HepG2 (cell line): Measurements from ENCODE around the gene PMVK. TPM values are rescaled to one million over a fixed set of nuclear protein-coding genes. Genes with fewer than 3 reads are reported as not detected.

Experiments used
- ATAC-seq: fragments of 200-7000 bp; cut with Tn5 transposase; 3 replicates; pipeline ENCODE4 v1.9.1; 2020; ENCODE audit warnings: mild to moderate bottlenecking, moderate library complexity
- BruUV-seq: library from RNA; stranded (reverse); fragments of 400-500 nt; replicated peaks from 2 replicates; lab custom pipeline; 2021; lab: Mats Ljungman, UMichigan
- CTCF ChIA-PET: fragments of 300-600 bp; formaldehyde crosslinking; extraction: SDS; loops from one replicate; lab custom pipeline; 2021; ENCODE audit warnings: low total read pairs, inconsistent platforms, low intra/inter-chr PET ratio; lab: Yijun Ruan, JAX
- POLR2A ChIA-PET: fragments of 350-600 bp; sonication (Branson Sonifier 250); formaldehyde crosslinking; loops from one replicate; lab custom pipeline; 2020; ENCODE audit warnings: antibody characterized with exemption, inconsistent platforms; lab: Yijun Ruan, JAX
- DNase-seq: peaks from one replicate; pipeline ENCODE4 v3.0.0-alpha.2; 2015; ENCODE audit warnings: low spot score
- FAIRE-seq: peaks from 3 replicates; lab custom pipeline; 2011; peaks lifted over from hg19 to GRCh38; lab: Jason Lieb, UNC
- H2AFZ ChIP-seq: one replicate; pipeline ENCODE4 v1.6.1; 2011; ENCODE audit warnings: low read length, inconsistent platforms
- H3K27ac ChIP-seq: fragments of 300-600 bp; 3 replicates; pipeline ENCODE4 v1.8.0; 2011; ENCODE audit warnings: mixed run types, mild to moderate bottlenecking, mixed read lengths, low read length, inconsistent platforms; ENCODE audit not compliant: insufficient read depth; ENCODE audit errors: extremely low read length
- H3K27me3 ChIP-seq, 2 experiments: fragments of 200-600 bp in 1 of 2; 2 replicates in 1 of 2; 3 replicates in 1 of 2; pipeline versions ENCODE4 v1.6.0 to v1.8.0; 2011; ENCODE audit warnings: low read length in 2 of 2, mild to moderate bottlenecking in 2 of 2, moderate library complexity in 2 of 2, inconsistent platforms in 1 of 2; ENCODE audit not compliant: insufficient read depth in 2 of 2, control insufficient read depth in 1 of 2
- H3K36me3 ChIP-seq, 2 experiments: fragments of 200-600 bp in 1 of 2; replicated peaks in 1 of 2; 2 replicates in 1 of 2; 3 replicates in 1 of 2; pipeline versions ENCODE4 v1.5.1 to v1.8.0; 2011; ENCODE audit warnings: low read length in 2 of 2, inconsistent platforms in 1 of 2; ENCODE audit not compliant: insufficient read depth in 2 of 2, control insufficient read depth in 1 of 2
- H3K4me1 ChIP-seq: 2 replicates; pipeline ENCODE4 v1.5.1; 2012; ENCODE audit warnings: low read length, inconsistent platforms; ENCODE audit not compliant: insufficient read depth
- H3K4me2 ChIP-seq: 2 replicates; pipeline ENCODE4 v1.6.0; 2011; ENCODE audit warnings: low read depth, low read length, inconsistent platforms
- H3K4me3 ChIP-seq, 3 experiments: fragments of 200-600 bp in 1 of 3; sonication (generic), shearing (Covaris generic) in 1 of 3; replicated peaks in 1 of 3; 2 replicates each; pipeline ENCODE4 v1.5.1; 2011 to 2016; ENCODE audit warnings: low read length in 3 of 3, inconsistent platforms in 2 of 3, low read depth in 2 of 3, mild to moderate bottlenecking in 2 of 3, control low read depth in 1 of 3, mixed read lengths in 1 of 3; ENCODE audit not compliant: insufficient read depth in 1 of 3
- H3K79me2 ChIP-seq: one replicate; pipeline ENCODE4 v1.6.1; 2011; ENCODE audit warnings: low read length, inconsistent platforms; ENCODE audit not compliant: insufficient read depth
- H3K9ac ChIP-seq: 2 replicates; pipeline ENCODE4 v1.6.0; 2011; ENCODE audit warnings: mild to moderate bottlenecking, low read depth, low read length, inconsistent platforms; ENCODE audit not compliant: insufficient read depth
- H3K9me3 ChIP-seq: 2 replicates; pipeline ENCODE4 v1.5.1; 2012; ENCODE audit warnings: mild to moderate bottlenecking, low read length
- H4K20me1 ChIP-seq: 2 replicates; pipeline ENCODE4 v1.6.0; 2011; ENCODE audit warnings: inconsistent platforms, mild to moderate bottlenecking, low read length, moderate library complexity; ENCODE audit not compliant: insufficient read depth
- FOXA3 ChIP-seq: IDR thresholded peaks from 2 replicates; pipeline ENCODE4 v1.6.1; 2016; ENCODE audit warnings: missing genetic modification reagents, missing compliant biosample characterization
- HES4 ChIP-seq: sonication (generic); formaldehyde crosslinking; IDR thresholded peaks from 2 replicates; pipeline ENCODE4 v1.9.0; 2021; ENCODE audit warnings: mild to moderate bottlenecking, missing genetic modification reagents, borderline replicate concordance
- MAZ ChIP-seq, 2 experiments: sonication (generic) in 1 of 2; formaldehyde crosslinking in 1 of 2; IDR thresholded peaks; 2 replicates each; pipeline versions ENCODE4 v1.5.0 to v1.6.1; 2012 to 2020; ENCODE audit warnings: low read depth in 2 of 2, mild to moderate bottlenecking in 2 of 2, borderline replicate concordance in 1 of 2, improper control_type of control experiment in 1 of 2, low read length in 1 of 2, missing genetic modification reagents in 1 of 2, moderate library complexity in 1 of 2
- WGBS: methylation state at CpG from one replicate; pipeline ENCODE4 v1.1.6; 2017; ENCODE audit warnings: low lambda C conversion rate; 5-methylcytosine and 5-hydroxymethylcytosine counted together
- in situ Hi-C: cut with HindIII; loops from 2 replicates; pipeline ENCODE4 v1.10.0; 2017; ENCODE audit warnings: low pct_unique_long_range_greater_than_20kb; ENCODE audit not compliant: extremely low pct_ligation_motif_present
- intact Hi-C: fragments of 100-400 bp; cut with micrococcal nuclease; formaldehyde crosslinking; loops from one replicate; pipeline ENCODE4 v1.10.0; 2022; ENCODE audit not compliant: unreplicated experiment
- polyA plus RNA-seq, 8 experiments: library from polyadenylated mRNA; depleted of rRNA in 3 of 8; stranded (reverse) in 7 of 8; unstranded in 1 of 8; fragments of >200 nt; fragmentation: Illumina TruSeq in 4 of 8; extraction: Trizol in 4 of 8; gene quantifications; 2 replicates each; pipeline versions ENCODE4 v1.2.1 to v1.2.3, GENCODE V29; 2011 to 2016; ENCODE audit warnings: low read depth in 4 of 8, missing spikeins in 1 of 8, mixed read lengths in 1 of 8; ENCODE audit not compliant: insufficient read depth in 1 of 8
- total RNA-seq, 5 experiments: library from RNA; depleted of rRNA; stranded (reverse); fragments of >200 nt; fragmentation: Illumina TruSeq; extraction: Trizol; gene quantifications; 2 replicates each; pipeline ENCODE4 v1.2.3, GENCODE V29; 2016; ENCODE audit warnings: low read depth in 1 of 5
- TF ChIP-seq, protein P1 (sequence below): IDR thresholded peaks from 2 replicates; pipeline ENCODE4 v1.4.0; 2020; ENCODE audit warnings: mild to moderate bottlenecking, missing genetic modification reagents
- TF ChIP-seq, protein P2 (sequence below): sonication (generic); formaldehyde crosslinking; IDR thresholded peaks from 2 replicates; pipeline ENCODE4 v1.5.0; 2020; ENCODE audit warnings: missing genetic modification reagents
- TF ChIP-seq, protein P3 (sequence below): sonication (generic); formaldehyde crosslinking; conservative IDR thresholded peaks from 2 replicates; pipeline ENCODE4 v1.8.0; 2022; ENCODE audit warnings: mild to moderate bottlenecking, moderate library complexity, missing genetic modification reagents
- TF ChIP-seq, protein P4 (sequence below): sonication (generic); formaldehyde crosslinking; conservative IDR thresholded peaks from 2 replicates; pipeline ENCODE4 v1.4.0; 2020; ENCODE audit warnings: mild to moderate bottlenecking, missing genetic modification reagents, moderate library complexity

The PMVK gene
- total and polyA plus RNA-seq, 2 of the 13 experiments (the other 11 are each of a cell fraction or from before 2014, with no cell fraction given) = 3.9 to 12.6 TPM

DNA sequence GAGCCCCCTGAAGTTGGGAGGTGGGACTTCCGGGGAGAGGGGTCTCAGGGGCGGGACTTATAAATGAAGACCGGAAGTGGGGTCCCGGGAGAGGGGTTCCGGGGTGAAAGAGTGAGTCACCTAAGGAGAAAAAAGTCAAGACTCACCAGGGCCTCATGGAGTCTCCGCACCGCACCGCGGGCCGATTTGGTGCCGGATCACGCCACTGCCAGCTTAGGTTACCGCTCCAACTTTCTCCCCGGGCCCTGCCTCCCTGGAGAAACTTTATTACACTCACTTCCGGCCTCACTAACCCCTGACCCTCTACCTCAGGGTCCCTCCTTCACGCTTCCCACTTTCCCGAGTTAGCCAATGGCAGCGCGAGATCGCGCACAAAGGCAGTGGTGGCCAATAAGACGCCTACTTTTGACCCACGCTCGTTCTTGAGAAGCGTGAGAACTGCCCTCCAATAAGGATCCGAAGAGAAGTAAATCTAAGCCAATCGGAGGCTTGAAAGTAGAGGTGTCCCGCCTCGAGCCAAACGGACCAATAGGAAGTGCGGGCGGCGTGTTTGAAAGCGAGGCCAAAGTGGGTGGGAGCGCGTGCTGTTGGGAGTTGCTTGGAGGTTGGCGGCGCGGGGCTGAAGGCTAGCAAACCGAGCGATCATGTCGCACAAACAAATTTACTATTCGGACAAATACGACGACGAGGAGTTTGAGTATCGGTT is 37.7 kb upstream of the PMVK start, which contains the start of gene CKS1B (continued):
- TF ChIP-seq, protein P1, sequence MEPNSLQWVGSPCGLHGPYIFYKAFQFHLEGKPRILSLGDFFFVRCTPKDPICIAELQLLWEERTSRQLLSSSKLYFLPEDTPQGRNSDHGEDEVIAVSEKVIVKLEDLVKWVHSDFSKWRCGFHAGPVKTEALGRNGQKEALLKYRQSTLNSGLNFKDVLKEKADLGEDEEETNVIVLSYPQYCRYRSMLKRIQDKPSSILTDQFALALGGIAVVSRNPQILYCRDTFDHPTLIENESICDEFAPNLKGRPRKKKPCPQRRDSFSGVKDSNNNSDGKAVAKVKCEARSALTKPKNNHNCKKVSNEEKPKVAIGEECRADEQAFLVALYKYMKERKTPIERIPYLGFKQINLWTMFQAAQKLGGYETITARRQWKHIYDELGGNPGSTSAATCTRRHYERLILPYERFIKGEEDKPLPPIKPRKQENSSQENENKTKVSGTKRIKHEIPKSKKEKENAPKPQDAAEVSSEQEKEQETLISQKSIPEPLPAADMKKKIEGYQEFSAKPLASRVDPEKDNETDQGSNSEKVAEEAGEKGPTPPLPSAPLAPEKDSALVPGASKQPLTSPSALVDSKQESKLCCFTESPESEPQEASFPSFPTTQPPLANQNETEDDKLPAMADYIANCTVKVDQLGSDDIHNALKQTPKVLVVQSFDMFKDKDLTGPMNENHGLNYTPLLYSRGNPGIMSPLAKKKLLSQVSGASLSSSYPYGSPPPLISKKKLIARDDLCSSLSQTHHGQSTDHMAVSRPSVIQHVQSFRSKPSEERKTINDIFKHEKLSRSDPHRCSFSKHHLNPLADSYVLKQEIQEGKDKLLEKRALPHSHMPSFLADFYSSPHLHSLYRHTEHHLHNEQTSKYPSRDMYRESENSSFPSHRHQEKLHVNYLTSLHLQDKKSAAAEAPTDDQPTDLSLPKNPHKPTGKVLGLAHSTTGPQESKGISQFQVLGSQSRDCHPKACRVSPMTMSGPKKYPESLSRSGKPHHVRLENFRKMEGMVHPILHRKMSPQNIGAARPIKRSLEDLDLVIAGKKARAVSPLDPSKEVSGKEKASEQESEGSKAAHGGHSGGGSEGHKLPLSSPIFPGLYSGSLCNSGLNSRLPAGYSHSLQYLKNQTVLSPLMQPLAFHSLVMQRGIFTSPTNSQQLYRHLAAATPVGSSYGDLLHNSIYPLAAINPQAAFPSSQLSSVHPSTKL (CRISPR knock-in tag) = no peak

DNA sequence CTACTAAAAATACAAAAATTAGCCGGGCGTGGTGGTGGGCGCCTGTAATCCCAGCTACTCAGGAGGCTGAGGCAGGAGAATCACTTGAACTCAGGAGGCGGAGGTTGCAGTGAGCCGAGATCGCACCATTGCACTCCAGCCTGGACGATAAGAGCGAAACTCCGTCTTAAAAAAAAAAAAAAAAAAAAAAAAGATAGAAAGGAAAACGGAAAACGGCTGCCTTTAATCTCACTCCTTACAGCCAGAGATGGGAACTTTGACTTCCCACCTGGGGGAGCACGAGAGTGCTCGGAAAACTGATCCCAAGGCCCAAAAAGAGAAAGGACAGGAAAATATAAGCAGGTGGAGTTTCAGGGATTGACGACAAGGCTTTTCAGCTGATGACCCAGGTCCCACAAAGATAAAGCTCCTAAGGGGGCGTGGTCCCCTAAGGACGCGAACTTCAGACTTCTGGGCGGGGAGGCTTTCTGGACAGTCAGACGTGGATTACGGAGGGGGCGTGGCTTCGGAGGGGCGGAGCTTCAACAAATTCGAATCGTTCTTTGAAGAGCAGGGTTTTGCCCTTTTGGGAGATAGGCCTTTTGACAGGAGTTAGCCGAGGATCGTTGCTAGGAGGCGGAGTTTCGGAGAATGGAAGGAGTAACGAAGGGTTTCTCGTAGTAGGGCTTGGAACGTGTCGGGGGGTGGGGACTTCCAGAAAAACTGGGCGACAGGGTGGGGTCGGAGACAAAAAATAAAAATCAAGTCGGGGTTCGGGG is 37.0 kb upstream of the PMVK start:
- CTCF ChIA-PET = interaction anchor here (1.0 kb wide), 1 partner anchor 11 kb away, joined by 3 read pairs; no protein-coding TSS in a partner anchor
- peak; percentile 38; the same call in 1 of the 2 replicates for TF ChIP-seq FOXA3 (CRISPR knock-in tag)
- TF ChIP-seq, protein P2, sequence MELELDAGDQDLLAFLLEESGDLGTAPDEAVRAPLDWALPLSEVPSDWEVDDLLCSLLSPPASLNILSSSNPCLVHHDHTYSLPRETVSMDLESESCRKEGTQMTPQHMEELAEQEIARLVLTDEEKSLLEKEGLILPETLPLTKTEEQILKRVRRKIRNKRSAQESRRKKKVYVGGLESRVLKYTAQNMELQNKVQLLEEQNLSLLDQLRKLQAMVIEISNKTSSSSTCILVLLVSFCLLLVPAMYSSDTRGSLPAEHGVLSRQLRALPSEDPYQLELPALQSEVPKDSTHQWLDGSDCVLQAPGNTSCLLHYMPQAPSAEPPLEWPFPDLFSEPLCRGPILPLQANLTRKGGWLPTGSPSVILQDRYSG = no peak
- TF ChIP-seq, protein P3, sequence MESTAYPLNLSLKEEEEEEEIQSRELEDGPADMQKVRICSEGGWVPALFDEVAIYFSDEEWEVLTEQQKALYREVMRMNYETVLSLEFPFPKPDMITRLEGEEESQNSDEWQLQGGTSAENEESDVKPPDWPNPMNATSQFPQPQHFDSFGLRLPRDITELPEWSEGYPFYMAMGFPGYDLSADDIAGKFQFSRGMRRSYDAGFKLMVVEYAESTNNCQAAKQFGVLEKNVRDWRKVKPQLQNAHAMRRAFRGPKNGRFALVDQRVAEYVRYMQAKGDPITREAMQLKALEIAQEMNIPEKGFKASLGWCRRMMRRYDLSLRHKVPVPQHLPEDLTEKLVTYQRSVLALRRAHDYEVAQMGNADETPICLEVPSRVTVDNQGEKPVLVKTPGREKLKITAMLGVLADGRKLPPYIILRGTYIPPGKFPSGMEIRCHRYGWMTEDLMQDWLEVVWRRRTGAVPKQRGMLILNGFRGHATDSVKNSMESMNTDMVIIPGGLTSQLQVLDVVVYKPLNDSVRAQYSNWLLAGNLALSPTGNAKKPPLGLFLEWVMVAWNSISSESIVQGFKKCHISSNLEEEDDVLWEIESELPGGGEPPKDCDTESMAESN = no peak
- TF ChIP-seq MAZ (IDR thresholded peaks at IDR 0.05; ENCODE audit: borderline replicate concordance, low read depth, low read length) = no peak
- no peak; the same call in 1 of the 2 replicates for TF ChIP-seq MAZ (CRISPR knock-in tag; IDR thresholded peaks at IDR 0.05; ENCODE audit: low read depth)
- TF ChIP-seq, protein P4, sequence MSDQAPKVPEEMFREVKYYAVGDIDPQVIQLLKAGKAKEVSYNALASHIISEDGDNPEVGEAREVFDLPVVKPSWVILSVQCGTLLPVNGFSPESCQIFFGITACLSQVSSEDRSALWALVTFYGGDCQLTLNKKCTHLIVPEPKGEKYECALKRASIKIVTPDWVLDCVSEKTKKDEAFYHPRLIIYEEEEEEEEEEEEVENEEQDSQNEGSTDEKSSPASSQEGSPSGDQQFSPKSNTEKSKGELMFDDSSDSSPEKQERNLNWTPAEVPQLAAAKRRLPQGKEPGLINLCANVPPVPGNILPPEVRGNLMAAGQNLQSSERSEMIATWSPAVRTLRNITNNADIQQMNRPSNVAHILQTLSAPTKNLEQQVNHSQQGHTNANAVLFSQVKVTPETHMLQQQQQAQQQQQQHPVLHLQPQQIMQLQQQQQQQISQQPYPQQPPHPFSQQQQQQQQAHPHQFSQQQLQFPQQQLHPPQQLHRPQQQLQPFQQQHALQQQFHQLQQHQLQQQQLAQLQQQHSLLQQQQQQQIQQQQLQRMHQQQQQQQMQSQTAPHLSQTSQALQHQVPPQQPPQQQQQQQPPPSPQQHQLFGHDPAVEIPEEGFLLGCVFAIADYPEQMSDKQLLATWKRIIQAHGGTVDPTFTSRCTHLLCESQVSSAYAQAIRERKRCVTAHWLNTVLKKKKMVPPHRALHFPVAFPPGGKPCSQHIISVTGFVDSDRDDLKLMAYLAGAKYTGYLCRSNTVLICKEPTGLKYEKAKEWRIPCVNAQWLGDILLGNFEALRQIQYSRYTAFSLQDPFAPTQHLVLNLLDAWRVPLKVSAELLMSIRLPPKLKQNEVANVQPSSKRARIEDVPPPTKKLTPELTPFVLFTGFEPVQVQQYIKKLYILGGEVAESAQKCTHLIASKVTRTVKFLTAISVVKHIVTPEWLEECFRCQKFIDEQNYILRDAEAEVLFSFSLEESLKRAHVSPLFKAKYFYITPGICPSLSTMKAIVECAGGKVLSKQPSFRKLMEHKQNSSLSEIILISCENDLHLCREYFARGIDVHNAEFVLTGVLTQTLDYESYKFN (CRISPR knock-in tag) = peak; percentile 77
- 0 out of 2 replicates have a peak, but pooled peaks have one; percentile 25 for TF ChIP-seq HES4

More for the DNA sequence above, 37.0 kb upstream of the PMVK start:
- POLR2A ChIA-PET = interaction anchor here (0.7 to 6.6 kb wide), 21 partner anchors 11 to 753 kb away, joined by 3 to 148 read pairs (median 11); partner anchors contain the start of genes ADAM15, FLAD1, LENEP and PBXIP1
- peaks cover 69% of the 10 kb centered on the region for H3K4me1 ChIP-seq
- no peaks in the 10 kb centered on the region; a peak in 1 of 5 replicates for H3K27me3 ChIP-seq
- H3K79me2 ChIP-seq = peaks cover 69% of the 10 kb centered on the region
- H3K27ac ChIP-seq = peak overlapping the region; percentile 100
- peaks cover 0 to 16% of the 10 kb centered on the region in 2 experiments for H3K36me3 ChIP-seq
- BruUV-seq = no TSS peak
- DNase-seq (peak; percentile 99), FAIRE-seq (peak; percentile 95), ATAC-seq (peak; percentile 12)
- no peak overlapping the region for H2AFZ ChIP-seq
- no peaks in the 10 kb centered on the region for H3K9me3 ChIP-seq
- in situ Hi-C loops = no loop called here
- no peaks in the 10 kb centered on the region for H4K20me1 ChIP-seq
- peak overlapping the region; percentile 65 to 84 (median 70) for H3K4me3 ChIP-seq
- WGBS = 2% methylated on average over 37 of the region's 37 CpGs
- H3K9ac ChIP-seq = peak overlapping the region; percentile 98
- peak overlapping the region; percentile 100 for H3K4me2 ChIP-seq
- intact Hi-C loops = loop anchor here (1.0 to 2.0 kb wide), 3 partner anchors 17 to 89 kb away; partner anchors contain the start of genes EFNA4 and PBXIP1
